Parathyroid adenoma (tissue), 2 donors: ENCODE measurements around the gene MIOS.

ENCODE experiments used
- H2AFZ ChIP-seq: fragments of 300-600 bp; sonication (generic); one replicate; pipeline ENCODE4 v1.7.0; 2017; ENCODE audit warnings: antibody characterized with exemption, mild to moderate bottlenecking
- H3K27ac ChIP-seq: fragments of 300-600 bp; sonication (generic); one replicate; pipeline ENCODE4 v1.7.0; 2017
- H3K27me3 ChIP-seq: fragments of 300-600 bp; sonication (generic); one replicate; pipeline ENCODE4 v1.7.0; 2017; ENCODE audit warnings: low read length; ENCODE audit not compliant: control insufficient read depth, insufficient read depth
- H3K36me3 ChIP-seq: fragments of 300-600 bp; sonication (generic); one replicate; pipeline ENCODE4 v1.7.0; 2017; ENCODE audit warnings: low read length; ENCODE audit not compliant: control insufficient read depth, insufficient read depth
- H3K4me1 ChIP-seq: fragments of 300-600 bp; sonication (generic); one replicate; pipeline ENCODE4 v1.7.0; 2017; ENCODE audit warnings: control low read depth
- H3K4me2 ChIP-seq: fragments of 300-600 bp; sonication (generic); one replicate; pipeline ENCODE4 v1.7.0; 2017; ENCODE audit warnings: low read length
- H3K4me3 ChIP-seq: fragments of 300-600 bp; sonication (generic); one replicate; pipeline ENCODE4 v1.7.0; 2017; ENCODE audit warnings: low read depth, low read length
- H3K79me2 ChIP-seq: fragments of 300-600 bp; sonication (generic); one replicate; pipeline ENCODE4 v1.7.0; 2017; ENCODE audit warnings: control low read depth
- H3K9ac ChIP-seq: fragments of 300-600 bp; sonication (generic); one replicate; pipeline ENCODE4 v1.7.0; 2017; ENCODE audit warnings: mild to moderate bottlenecking
- H3K9me3 ChIP-seq: fragments of 300-600 bp; sonication (generic); one replicate; pipeline ENCODE4 v1.7.0; 2017; ENCODE audit warnings: low read length; ENCODE audit not compliant: control insufficient read depth
- TF ChIP-seq, protein P1 (sequence below): fragments of 300-600 bp; sonication (generic); IDR thresholded peaks from one replicate; pipeline ENCODE4 v1.7.0; 2017; ENCODE audit warnings: antibody characterized with exemption, mild to moderate bottlenecking
- donor health status: primary hyperparathyroidism.

MIOS gene

DNA sequence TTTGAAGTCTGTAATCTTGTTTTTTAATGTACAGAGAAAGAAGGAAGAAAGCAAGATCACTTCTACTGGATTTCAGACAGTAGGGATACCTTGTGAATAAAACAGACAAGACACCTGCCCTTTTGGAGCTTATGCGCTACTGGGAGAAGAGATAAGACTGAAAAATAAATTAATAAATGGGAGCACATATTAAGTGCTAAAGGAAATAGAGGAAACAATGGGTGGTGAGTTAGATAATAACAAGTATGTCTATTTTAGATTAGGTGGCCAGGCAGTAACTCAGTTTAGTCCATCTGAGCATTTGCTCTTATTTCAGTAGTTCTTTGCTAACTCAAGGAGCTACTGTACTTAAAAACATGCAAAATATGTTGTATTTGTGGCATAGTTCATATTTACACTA is 15.9 kb downstream of the MIOS start:
- Histone ChIP-seq H3K9ac (no peak overlapping the region), H3K4me2 (no peak overlapping the region), H3K4me3 (no peak overlapping the region), H3K27me3 (no peaks in the 10 kb centered on the region), H2AFZ (no peak overlapping the region), H3K36me3 (no peaks in the 10 kb centered on the region), H3K9me3 (no peaks in the 10 kb centered on the region), H3K79me2 (peaks cover under 1% of the 10 kb centered on the region), H3K4me1 (peaks cover 9% of the 10 kb centered on the region), H3K27ac (no peak overlapping the region)
- TF ChIP-seq, protein P1, sequence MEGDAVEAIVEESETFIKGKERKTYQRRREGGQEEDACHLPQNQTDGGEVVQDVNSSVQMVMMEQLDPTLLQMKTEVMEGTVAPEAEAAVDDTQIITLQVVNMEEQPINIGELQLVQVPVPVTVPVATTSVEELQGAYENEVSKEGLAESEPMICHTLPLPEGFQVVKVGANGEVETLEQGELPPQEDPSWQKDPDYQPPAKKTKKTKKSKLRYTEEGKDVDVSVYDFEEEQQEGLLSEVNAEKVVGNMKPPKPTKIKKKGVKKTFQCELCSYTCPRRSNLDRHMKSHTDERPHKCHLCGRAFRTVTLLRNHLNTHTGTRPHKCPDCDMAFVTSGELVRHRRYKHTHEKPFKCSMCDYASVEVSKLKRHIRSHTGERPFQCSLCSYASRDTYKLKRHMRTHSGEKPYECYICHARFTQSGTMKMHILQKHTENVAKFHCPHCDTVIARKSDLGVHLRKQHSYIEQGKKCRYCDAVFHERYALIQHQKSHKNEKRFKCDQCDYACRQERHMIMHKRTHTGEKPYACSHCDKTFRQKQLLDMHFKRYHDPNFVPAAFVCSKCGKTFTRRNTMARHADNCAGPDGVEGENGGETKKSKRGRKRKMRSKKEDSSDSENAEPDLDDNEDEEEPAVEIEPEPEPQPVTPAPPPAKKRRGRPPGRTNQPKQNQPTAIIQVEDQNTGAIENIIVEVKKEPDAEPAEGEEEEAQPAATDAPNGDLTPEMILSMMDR = no peak

DNA sequence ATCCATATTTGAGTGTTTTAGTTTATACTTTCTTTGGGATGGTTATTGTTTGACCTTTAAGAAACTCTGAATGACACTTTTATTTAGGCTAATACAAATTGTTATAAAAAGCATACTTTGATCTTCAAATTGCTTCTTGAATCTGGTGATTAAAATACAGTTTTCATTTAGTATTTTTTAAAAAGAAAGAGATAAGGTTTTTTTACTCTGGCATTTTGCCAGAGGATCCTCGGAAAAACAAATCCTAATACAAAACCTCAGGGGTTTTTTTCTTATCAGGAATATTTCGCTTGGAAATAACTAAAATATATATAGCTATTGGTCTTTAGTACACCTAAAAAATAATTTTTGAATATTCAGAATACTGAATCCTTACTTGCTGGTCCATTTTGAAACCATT is 17.0 kb downstream of the MIOS start:
- Histone ChIP-seq H2AFZ (no peak overlapping the region), H3K9me3 (no peaks in the 10 kb centered on the region), H3K27ac (no peak overlapping the region), H3K79me2 (no peaks in the 10 kb centered on the region), H3K36me3 (no peaks in the 10 kb centered on the region), H3K4me1 (peaks cover 9% of the 10 kb centered on the region), H3K27me3 (no peaks in the 10 kb centered on the region), H3K4me2 (peak overlapping the region; percentile 4), H3K4me3 (no peak overlapping the region), H3K9ac (no peak overlapping the region)
- TF ChIP-seq, protein P1 = no peak

DNA sequence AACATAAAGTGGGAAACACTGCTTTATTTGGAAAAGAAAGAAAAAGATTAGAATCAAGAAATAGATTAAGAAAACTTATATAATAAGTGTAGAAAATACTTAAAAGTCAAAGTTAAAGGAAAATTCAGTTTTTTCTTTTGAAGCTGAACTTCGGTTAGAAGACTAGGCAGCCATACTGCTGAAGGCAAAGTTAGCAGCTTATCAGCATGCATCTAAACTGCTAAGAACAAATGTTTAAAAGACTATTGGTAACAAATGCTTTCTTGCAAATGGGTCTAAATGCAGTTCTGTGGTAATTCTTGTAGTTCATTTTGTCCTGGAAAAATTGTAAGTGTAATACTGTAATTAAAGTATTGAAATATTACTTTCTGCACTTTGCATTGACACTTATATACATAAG is 18.0 kb downstream of the MIOS start:
- Histone ChIP-seq H2AFZ (no peak overlapping the region), H3K4me3 (peak overlapping the region; percentile 22), H3K79me2 (no peaks in the 10 kb centered on the region), H3K9ac (no peak overlapping the region), H3K27ac (no peak overlapping the region), H3K9me3 (no peaks in the 10 kb centered on the region), H3K4me1 (peaks cover 9% of the 10 kb centered on the region), H3K4me2 (peak overlapping the region; percentile 65), H3K36me3 (no peaks in the 10 kb centered on the region), H3K27me3 (no peaks in the 10 kb centered on the region)
- TF ChIP-seq, protein P1 = no peak

DNA sequence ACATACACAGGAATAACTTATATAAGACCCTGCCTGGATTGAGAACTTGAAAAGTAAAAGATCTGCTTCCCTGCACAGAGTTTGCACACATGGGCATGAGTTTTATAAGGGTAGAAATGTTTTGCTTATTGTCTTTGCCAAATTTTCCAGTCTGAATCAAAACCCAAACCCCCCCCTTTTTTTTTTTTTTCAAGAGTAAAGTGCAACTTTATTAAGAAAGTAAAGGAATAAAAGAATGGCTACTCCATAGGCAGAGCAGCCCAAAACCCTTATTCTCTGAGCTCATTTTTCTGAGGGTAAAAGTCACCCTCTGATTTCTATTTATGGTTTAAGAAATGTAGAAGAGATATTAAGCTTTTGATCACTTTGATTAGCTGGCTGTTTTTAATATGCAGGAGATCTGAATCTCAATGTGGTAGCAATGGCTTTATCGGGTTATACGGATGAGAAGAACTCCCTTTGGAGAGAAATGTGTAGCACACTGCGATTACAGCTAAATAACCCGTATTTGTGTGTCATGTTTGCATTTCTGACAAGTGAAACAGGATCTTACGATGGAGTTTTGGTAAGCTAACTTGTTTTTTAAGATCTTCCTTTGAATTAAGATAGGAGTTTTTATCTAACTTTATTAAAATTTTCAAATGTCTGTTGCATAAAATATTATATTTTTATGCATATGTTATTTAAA is 18.7 kb downstream of the MIOS start:
- Histone ChIP-seq H3K27me3 (no peaks in the 10 kb centered on the region), H3K9me3 (no peaks in the 10 kb centered on the region), H3K4me2 (peak overlapping the region; percentile 65), H3K4me3 (peak overlapping the region; percentile 52), H3K36me3 (no peaks in the 10 kb centered on the region), H3K27ac (peak overlapping the region; percentile 25), H2AFZ (peak overlapping the region; percentile 30), H3K9ac (no peak overlapping the region), H3K79me2 (no peaks in the 10 kb centered on the region), H3K4me1 (peaks cover 9% of the 10 kb centered on the region)
- TF ChIP-seq, protein P1 = no peak

DNA sequence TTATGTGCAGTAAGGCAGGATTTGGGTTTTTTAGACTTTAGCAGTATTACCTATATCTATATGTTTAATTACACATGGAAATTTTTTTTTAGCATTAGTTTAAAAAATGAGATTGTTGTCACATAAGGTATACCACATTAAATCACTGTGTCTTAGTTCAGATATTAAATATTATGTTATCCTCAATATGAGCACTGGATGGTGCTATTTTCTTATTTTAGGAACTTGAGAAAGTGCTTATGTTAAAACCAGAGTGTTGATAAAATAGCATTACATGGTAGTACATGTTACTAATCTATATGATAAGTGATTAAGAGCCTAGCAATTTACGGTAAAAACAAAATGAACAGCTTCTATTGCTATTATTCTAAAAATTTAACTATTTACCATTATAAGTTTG is 28.8 kb downstream of the MIOS start:
- Histone ChIP-seq H3K4me3 (no peak overlapping the region), H3K4me2 (no peak overlapping the region), H3K4me1 (no peaks in the 10 kb centered on the region), H3K9ac (no peak overlapping the region), H2AFZ (no peak overlapping the region), H3K79me2 (no peaks in the 10 kb centered on the region), H3K27me3 (no peaks in the 10 kb centered on the region), H3K9me3 (no peaks in the 10 kb centered on the region), H3K36me3 (no peaks in the 10 kb centered on the region), H3K27ac (no peak overlapping the region)
- TF ChIP-seq, protein P1 = peak; percentile 54
